H1 (cell line): ENCODE results near the gene RAB40A. TPM values are rescaled to one million over a fixed set of nuclear protein-coding genes. Genes with fewer than 3 reads are reported as not detected.

Source experiments
- CTCF ChIA-PET: fragments of 300-600 bp; sonication (Branson Sonifier 250); formaldehyde crosslinking; loops from one replicate; lab custom pipeline; 2021; ENCODE audit not compliant: partially characterized antibody; lab: Charles Lee
- POLR2A ChIA-PET: fragments of 300-600 bp; sonication (Branson Sonifier 250); formaldehyde crosslinking; loops from one replicate; lab custom pipeline; 2021; ENCODE audit warnings: inconsistent platforms; ENCODE audit not compliant: partially characterized antibody; lab: Charles Lee
- DNase-seq, 2 experiments: peaks; one replicate each; pipeline versions ENCODE4 v3.0.0 to v3.0.0-alpha.2; 2010 to 2022; ENCODE audit warnings: low spot score in 2 of 2, low read depth in 1 of 2, mixed read lengths in 1 of 2
- FAIRE-seq: peaks from 2 replicates; lab custom pipeline; 2011; peaks lifted over from hg19 to GRCh38; lab: Jason Lieb, UNC
- H2AFZ ChIP-seq: 2 replicates; pipeline ENCODE4 v1.8.1; 2012; ENCODE audit warnings: low read length, inconsistent platforms
- H2AK5ac ChIP-seq: 2 replicates; pipeline ENCODE4 v1.6.1; 2013; ENCODE audit warnings: low read depth, low read length
- H2BK120ac ChIP-seq: replicated peaks from 2 replicates; pipeline ENCODE3; 2013; ENCODE audit warnings: low read depth, low read length, inconsistent platforms
- H2BK12ac ChIP-seq: 2 replicates; pipeline ENCODE4 v1.6.1; 2013; ENCODE audit warnings: low read depth, low read length
- H2BK15ac ChIP-seq: 2 replicates; pipeline ENCODE4 v1.6.1; 2013; ENCODE audit warnings: low read length
- H2BK20ac ChIP-seq: 2 replicates; pipeline ENCODE4 v1.6.1; 2013; ENCODE audit warnings: low read length
- H2BK5ac ChIP-seq: 2 replicates; pipeline ENCODE4 v1.6.1; 2013; ENCODE audit warnings: low read depth, low read length
- H3K14ac ChIP-seq: 2 replicates; pipeline ENCODE4 v1.6.1; 2013; ENCODE audit warnings: inconsistent platforms; ENCODE audit not compliant: insufficient read length
- H3K18ac ChIP-seq: 2 replicates; pipeline ENCODE4 v1.6.1; 2013; ENCODE audit warnings: low read length; ENCODE audit errors: extremely low read depth
- H3K23ac ChIP-seq: 2 replicates; pipeline ENCODE4 v1.6.1; 2013; ENCODE audit warnings: inconsistent platforms; ENCODE audit not compliant: insufficient read length
- H3K23me2 ChIP-seq: 2 replicates; pipeline ENCODE4 v1.6.1; 2013; ENCODE audit warnings: low read depth, low read length
- H3K27ac ChIP-seq: 2 replicates; pipeline ENCODE4 v1.6.1; 2011; ENCODE audit warnings: low read depth, low read length, inconsistent platforms
- H3K27me3 ChIP-seq, 4 experiments: replicated peaks in 1 of 4; 1 replicate in 1 of 4; 2 replicates in 3 of 4; pipeline versions ENCODE4 v1.6.1 to v1.8.1; 2011 to 2013; ENCODE audit warnings: low read length in 3 of 4, mild to moderate bottlenecking in 3 of 4, inconsistent platforms in 2 of 4, mixed read lengths in 2 of 4, moderate library complexity in 1 of 4; ENCODE audit not compliant: control insufficient read depth in 3 of 4, insufficient read depth in 3 of 4; ENCODE audit errors: extremely low read depth in 1 of 4
- H3K36me3 ChIP-seq, 4 experiments: 2 replicates each; pipeline versions ENCODE4 v1.6.1 to v1.8.1; 2011 to 2013; ENCODE audit warnings: mild to moderate bottlenecking in 4 of 4, low read length in 3 of 4, moderate library complexity in 2 of 4, control low read depth in 1 of 4, inconsistent platforms in 1 of 4; ENCODE audit not compliant: insufficient read depth in 4 of 4, control insufficient read depth in 2 of 4
- H3K4ac ChIP-seq: replicated peaks from 2 replicates; pipeline ENCODE3; 2013; ENCODE audit warnings: low read length, low read depth, mixed read lengths, inconsistent platforms; ENCODE audit not compliant: insufficient read length
- H3K4me1 ChIP-seq, 4 experiments: replicated peaks in 1 of 4; 1 replicate in 1 of 4; 2 replicates in 3 of 4; pipeline versions ENCODE4 v1.6.1 to v1.8.1; 2011 to 2013; ENCODE audit warnings: low read length in 3 of 4, inconsistent platforms in 2 of 4, mixed read lengths in 1 of 4; ENCODE audit not compliant: insufficient read depth in 4 of 4, control insufficient read depth in 3 of 4
- H3K4me2 ChIP-seq, 2 experiments: 2 replicates each; pipeline versions ENCODE4 v1.6.1 to v1.8.1; 2011 to 2013; ENCODE audit warnings: low read depth in 2 of 2, low read length in 2 of 2, control low read depth in 1 of 2, inconsistent platforms in 1 of 2, mild to moderate bottlenecking in 1 of 2; ENCODE audit not compliant: insufficient read depth in 1 of 2
- H3K4me3 ChIP-seq, 4 experiments: fragments of 200-600, 300-600 bp in 1 of 4; sonication (generic), shearing (Covaris generic), sonication (Bioruptor Twin) in 1 of 4; 2 replicates each; pipeline versions ENCODE4 v1.5.1 to v1.8.1; 2011 to 2016; ENCODE audit warnings: low read length in 4 of 4, low read depth in 3 of 4, control low read depth in 2 of 4, inconsistent platforms in 2 of 4, mild to moderate bottlenecking in 2 of 4, mixed read lengths in 1 of 4, moderate library complexity in 1 of 4; ENCODE audit not compliant: insufficient read depth in 2 of 4; ENCODE audit errors: extremely low read depth in 1 of 4
- H3K56ac ChIP-seq: replicated peaks from 2 replicates; pipeline ENCODE3; 2013; ENCODE audit warnings: low read depth, mild to moderate bottlenecking, mixed read lengths, low read length, inconsistent platforms; ENCODE audit not compliant: insufficient read length
- H3K79me1 ChIP-seq: 2 replicates; pipeline ENCODE4 v1.6.1; 2013; ENCODE audit warnings: low read depth, low read length, control low read depth
- H3K79me2 ChIP-seq, 2 experiments: 2 replicates each; pipeline versions ENCODE4 v1.6.1 to v1.8.1; 2012 to 2013; ENCODE audit warnings: low read length in 2 of 2, mild to moderate bottlenecking in 2 of 2, inconsistent platforms in 1 of 2; ENCODE audit not compliant: insufficient read depth in 2 of 2, control insufficient read depth in 1 of 2
- H3K9ac ChIP-seq, 4 experiments: replicated peaks in 1 of 4; 1 replicate in 1 of 4; 2 replicates in 3 of 4; pipeline versions ENCODE4 v1.6.1 to v1.8.1; 2011 to 2013; ENCODE audit warnings: low read depth in 3 of 4, low read length in 3 of 4, control low read depth in 2 of 4, mild to moderate bottlenecking in 2 of 4, moderate library complexity in 2 of 4, inconsistent platforms in 1 of 4; ENCODE audit errors: extremely low read depth in 1 of 4
- H3K9me3 ChIP-seq, 2 experiments: 2 replicates each; pipeline versions ENCODE4 v1.6.1 to v1.8.1; 2012 to 2013; ENCODE audit warnings: mild to moderate bottlenecking in 2 of 2, moderate library complexity in 2 of 2, control low read depth in 1 of 2, inconsistent platforms in 1 of 2, low read depth in 1 of 2, low read length in 1 of 2, mixed read lengths in 1 of 2; ENCODE audit not compliant: insufficient read depth in 2 of 2
- H4K20me1 ChIP-seq, 2 experiments: replicated peaks in 1 of 2; 2 replicates each; pipeline versions ENCODE3 to v1.8.1; 2011 to 2013; ENCODE audit warnings: inconsistent platforms in 2 of 2, low read length in 2 of 2, mild to moderate bottlenecking in 1 of 2; ENCODE audit not compliant: insufficient read depth in 2 of 2, control insufficient read depth in 1 of 2
- H4K5ac ChIP-seq: 2 replicates; pipeline ENCODE4 v1.6.1; 2013; ENCODE audit warnings: low read length, low read depth, mixed read lengths, inconsistent platforms; ENCODE audit not compliant: insufficient read length
- H4K8ac ChIP-seq: 2 replicates; pipeline ENCODE4 v1.8.0; 2013; ENCODE audit warnings: mild to moderate bottlenecking, moderate library complexity, low read length, inconsistent platforms; ENCODE audit not compliant: insufficient read depth; ENCODE audit errors: extremely low read depth
- H4K91ac ChIP-seq: replicated peaks from 2 replicates; pipeline ENCODE3; 2013; ENCODE audit warnings: low read length, mixed read lengths, inconsistent platforms; ENCODE audit not compliant: insufficient read length
- ATF2 ChIP-seq: IDR thresholded peaks from 2 replicates; pipeline ENCODE4 v1.6.1; 2012; ENCODE audit warnings: low read length, inconsistent platforms
- BCL11A ChIP-seq, 2 experiments: IDR thresholded peaks; one replicate each; pipeline ENCODE4 v1.6.1; 2011; ENCODE audit warnings: low read depth in 2 of 2, low read length in 2 of 2, mild to moderate bottlenecking in 2 of 2
- CBX5 ChIP-seq: fragments of 300-800, 300-1000 bp; sonication (generic); IDR thresholded peaks from 2 replicates; pipeline ENCODE4 v1.7.1; 2016; ENCODE audit warnings: antibody characterized with exemption, low read length, low read depth
- CHD1 ChIP-seq: IDR thresholded peaks from 2 replicates; pipeline ENCODE4 v1.6.1; 2012; ENCODE audit warnings: low read depth, low read length, improper control_type of control experiment
- HDAC2 ChIP-seq, 2 experiments: fragments of 300-600 bp in 1 of 2; sonication (generic) in 1 of 2; IDR thresholded peaks; 2 replicates each; pipeline ENCODE4 v1.6.1; 2011 to 2012; ENCODE audit warnings: low read depth in 2 of 2, low read length in 2 of 2, mild to moderate bottlenecking in 2 of 2, moderate library complexity in 2 of 2, borderline replicate concordance in 1 of 2, inconsistent platforms in 1 of 2
- KDM1A ChIP-seq: fragments of 200-600, 300-600 bp; sonication (generic); IDR thresholded peaks from 2 replicates; pipeline ENCODE4 v1.7.1; 2016; ENCODE audit warnings: mild to moderate bottlenecking, low read length, borderline replicate concordance
- NRF1 ChIP-seq: IDR thresholded peaks from 2 replicates; pipeline ENCODE4 v1.6.1; 2011; ENCODE audit warnings: mild to moderate bottlenecking, low read depth, low read length, improper control_type of control experiment
- POLR2A ChIP-seq, 2 experiments: IDR thresholded peaks; 1 replicate in 1 of 2; 2 replicates in 1 of 2; pipeline ENCODE4 v1.6.1; 2011; ENCODE audit warnings: low read depth in 2 of 2, low read length in 2 of 2, mild to moderate bottlenecking in 2 of 2; ENCODE audit errors: control extremely low read depth in 1 of 2
- SIX5 ChIP-seq: IDR thresholded peaks from 2 replicates; pipeline ENCODE4 v1.6.1; 2011; ENCODE audit warnings: mild to moderate bottlenecking, low read depth, low read length
- SP2 ChIP-seq: IDR thresholded peaks from 2 replicates; pipeline ENCODE4 v1.6.1; 2012; ENCODE audit warnings: mild to moderate bottlenecking, low read length, inconsistent platforms
- SP4 ChIP-seq: IDR thresholded peaks from 2 replicates; pipeline ENCODE4 v1.6.1; 2012; ENCODE audit warnings: low read length, inconsistent platforms
- TCF12 ChIP-seq: IDR thresholded peaks from 2 replicates; pipeline ENCODE4 v1.6.1; 2011; ENCODE audit warnings: low read depth, mild to moderate bottlenecking, low read length
- TEAD4 ChIP-seq: IDR thresholded peaks from 2 replicates; pipeline ENCODE4 v1.6.1; 2012; ENCODE audit warnings: low read depth, low read length, inconsistent platforms, mixed read lengths
- YY1 ChIP-seq: IDR thresholded peaks from 2 replicates; pipeline ENCODE4 v1.6.1; 2011; ENCODE audit warnings: low read depth, mild to moderate bottlenecking, low read length
- WGBS, 2 experiments: shearing (Covaris generic) in 1 of 2; methylation state at CpG; one replicate each; pipeline versions ENCODE4 v1.1.6 to v1.1.7; 2013 to 2015; ENCODE audit warnings: low lambda C conversion rate in 2 of 2, mixed read lengths in 2 of 2, inconsistent platforms in 1 of 2, low coverage in 1 of 2, missing lambda C conversion rate in 1 of 2; ENCODE audit not compliant: insufficient replicate concordance in 2 of 2, insufficient coverage in 1 of 2, insufficient read length in 1 of 2; ENCODE audit errors: extremely low coverage in 1 of 2, missing lambda C conversion rate in 1 of 2; 5-methylcytosine and 5-hydroxymethylcytosine counted together
- polyA plus RNA-seq, 7 experiments: library from polyadenylated mRNA; depleted of rRNA in 3 of 7; stranded (reverse) in 5 of 7; unstranded in 2 of 7; fragments of >200 nt in 5 of 7; fragments of 200-250 nt in 2 of 7; gene quantifications; 1 replicate in 5 of 7; 2 replicates in 1 of 7; 4 replicates in 1 of 7; pipeline versions ENCODE4 v1.2.1 to v1.2.3, GENCODE V29; 2011 to 2013; ENCODE audit warnings: missing spikeins in 2 of 7, mixed read lengths in 2 of 7
- total RNA-seq: library from RNA; stranded (reverse); fragmentation: NEBNext Ultra II Directional; extraction: Animal tissue kit (Norgen Biotek cat#: 25700); gene quantifications from 2 replicates; pipeline ENCODE4 v1.2.1, GENCODE V29; 2021

The RAB40A gene
- total and polyA plus RNA-seq, 2 of the 8 experiments (the other 6 are each of a cell fraction or from before 2014, with no cell fraction given): 0.09 to 0.21 TPM

- no peaks in the 10 kb centered on the region for H3K79me1 ChIP-seq
- no peak overlapping the region for H3K56ac ChIP-seq
- H3K14ac ChIP-seq: no peak overlapping the region
- CTCF ChIA-PET: no interaction called here
- H2AK5ac ChIP-seq: no peak overlapping the region
- no peak overlapping the region for H3K27ac ChIP-seq
- H4K5ac ChIP-seq: no peak overlapping the region
- POLR2A ChIA-PET: no interaction called here
- H2BK12ac ChIP-seq: no peak overlapping the region
- no peak overlapping the region for H3K18ac ChIP-seq
- H4K8ac ChIP-seq: no peak overlapping the region
- no peak overlapping the region for H3K9ac ChIP-seq
- H3K23me2 ChIP-seq: no peaks in the 10 kb centered on the region
- H2BK5ac ChIP-seq: no peak overlapping the region
- 67% methylated on average over 1 of the region's 1 CpG; no CpG with 5 or more reads in 1 of the 2 experiments for WGBS, 2 experiments
- H3K79me2 ChIP-seq: no peaks in the 10 kb centered on the region
- H3K4me2 ChIP-seq: no peak overlapping the region
- H2BK20ac ChIP-seq: no peak overlapping the region
- H3K4ac ChIP-seq: no peak overlapping the region
- no peak overlapping the region for H2BK120ac ChIP-seq
- H3K23ac ChIP-seq: no peak overlapping the region
- H3K4me3 ChIP-seq: no peak overlapping the region
- no peaks in the 10 kb centered on the region for H3K27me3 ChIP-seq
- no peaks in the 10 kb centered on the region for H3K4me1 ChIP-seq
- DNase-seq (no peak), FAIRE-seq (no peak)
- TF ChIP-seq YY1 (no peak), POLR2A (IDR thresholded peaks at IDR 0.05; ENCODE audit: control extremely low read depth in 1 of 2, low read depth in 2 of 2, low read length in 2 of 2) (no peak), BCL11A (IDR thresholded peaks at IDR 0.05; ENCODE audit: low read depth in 2 of 2, low read length in 2 of 2) (no peak), SP4 (no peak), SIX5 (no peak), HDAC2 (IDR thresholded peaks at IDR 0.05; ENCODE audit: borderline replicate concordance in 1 of 2, low read depth in 2 of 2, low read length in 2 of 2) (no peak), SP2 (no peak), NRF1 (no peak), ATF2 (no peak), CBX5 (no peak), KDM1A (no peak), TEAD4 (no peak), CHD1 (no peak), TCF12 (no peak)
- H3K9me3 ChIP-seq: no peaks in the 10 kb centered on the region
- H4K91ac ChIP-seq: no peak overlapping the region
- H2AFZ ChIP-seq: no peak overlapping the region
- no peaks in the 10 kb centered on the region for H3K36me3 ChIP-seq
- no peaks in the 10 kb centered on the region for H4K20me1 ChIP-seq
- no peak overlapping the region for H2BK15ac ChIP-seq
Measured at GRCh38 chrX:103530545-103530944, 11.3 kb upstream of the RAB40A start.
